ENCODE results near the gene TBCK. TPM values are rescaled to one million over a fixed set of nuclear protein-coding genes. Genes with fewer than 3 reads are reported as not detected.

The TBCK gene
- total RNA-seq, 1 experiment from 2014 or later: 25.5 TPM

- H3K36me3 ChIP-seq (ENCODE audit: insufficient read depth, low read length, poor library complexity, severe bottlenecking): no peaks in the 10 kb centered on the region
- TF ChIP-seq CTCF (conservative IDR thresholded peaks at IDR 0.05; ENCODE audit: low read depth, low read length) (no peak), EZH2 (IDR thresholded peaks at IDR 0.05; ENCODE audit: borderline replicate concordance, low read depth, low read length, poor library complexity, severe bottlenecking) (no peak)
- intact Hi-C loops (cut with micrococcal nuclease; ENCODE audit: unreplicated experiment): no loop called here
- H3K4me1 ChIP-seq (ENCODE audit: insufficient read depth, low read length, poor library complexity, severe bottlenecking): no peaks in the 10 kb centered on the region
- BruUV-seq (replicated peaks): no TSS peak
- ChIA-PET POLR2A (ENCODE audit: low non-redundant PET) (no interaction called here), CTCF (no interaction called here)
- H3K27ac ChIP-seq (ENCODE audit: low read depth, low read length, poor library complexity, severe bottlenecking): no peak overlapping the region
- H3K4me3 ChIP-seq (ENCODE audit: low read depth, low read length, poor library complexity, severe bottlenecking): no peak overlapping the region
- no peaks in the 10 kb centered on the region for H3K27me3 ChIP-seq (replicated peaks; ENCODE audit: insufficient read depth, low read depth, low read length, poor library complexity)
- no peaks in the 10 kb centered on the region for H3K9me3 ChIP-seq (ENCODE audit: low read depth, low read length, poor library complexity, severe bottlenecking)
- no peak for DNase-seq (ENCODE audit: low spot score)
Measured at GRCh38 chr4:106096454-106096853, 219.6 kb downstream of the TBCK start.

GRCh38 chr4:106095408-106095807, 220.6 kb downstream of the TBCK start:
- Histone ChIP-seq H3K27ac (ENCODE audit: low read depth, low read length, poor library complexity, severe bottlenecking) (no peak overlapping the region), H3K27me3 (replicated peaks; ENCODE audit: insufficient read depth, low read depth, low read length, poor library complexity) (no peaks in the 10 kb centered on the region), H3K4me1 (ENCODE audit: insufficient read depth, low read length, poor library complexity, severe bottlenecking) (no peaks in the 10 kb centered on the region), H3K9me3 (ENCODE audit: low read depth, low read length, poor library complexity, severe bottlenecking) (peaks cover 8% of the 10 kb centered on the region), H3K4me3 (ENCODE audit: low read depth, low read length, poor library complexity, severe bottlenecking) (no peak overlapping the region), H3K36me3 (ENCODE audit: insufficient read depth, low read length, poor library complexity, severe bottlenecking) (no peaks in the 10 kb centered on the region)
- no TSS peak for BruUV-seq (replicated peaks)
- TF ChIP-seq CTCF (conservative IDR thresholded peaks at IDR 0.05; ENCODE audit: low read depth, low read length) (no peak), EZH2 (IDR thresholded peaks at IDR 0.05; ENCODE audit: borderline replicate concordance, low read depth, low read length, poor library complexity, severe bottlenecking) (no peak)
- no peak for DNase-seq (ENCODE audit: low spot score)
- ChIA-PET CTCF (no interaction called here), POLR2A (ENCODE audit: low non-redundant PET) (no interaction called here)
- intact Hi-C loops (cut with micrococcal nuclease; ENCODE audit: unreplicated experiment): no loop called here

- peaks cover 10% of the 10 kb centered on the region for H3K9me3 ChIP-seq (ENCODE audit: low read depth, low read length, poor library complexity, severe bottlenecking)
- BruUV-seq (replicated peaks): no TSS peak
- DNase-seq (ENCODE audit: low spot score): no peak
- H3K36me3 ChIP-seq (ENCODE audit: insufficient read depth, low read length, poor library complexity, severe bottlenecking): no peaks in the 10 kb centered on the region
- intact Hi-C loops (cut with micrococcal nuclease; ENCODE audit: unreplicated experiment): no loop called here
- POLR2A ChIA-PET (ENCODE audit: low non-redundant PET): no interaction called here
- TF ChIP-seq CTCF (conservative IDR thresholded peaks at IDR 0.05; ENCODE audit: low read depth, low read length) (no peak), EZH2 (IDR thresholded peaks at IDR 0.05; ENCODE audit: borderline replicate concordance, low read depth, low read length, poor library complexity, severe bottlenecking) (no peak)
- no peak overlapping the region for H3K4me3 ChIP-seq (ENCODE audit: low read depth, low read length, poor library complexity, severe bottlenecking)
- no peaks in the 10 kb centered on the region for H3K4me1 ChIP-seq (ENCODE audit: insufficient read depth, low read length, poor library complexity, severe bottlenecking)
- CTCF ChIA-PET: no interaction called here
- no peak overlapping the region for H3K27ac ChIP-seq (ENCODE audit: low read depth, low read length, poor library complexity, severe bottlenecking)
- no peaks in the 10 kb centered on the region for H3K27me3 ChIP-seq (replicated peaks; ENCODE audit: insufficient read depth, low read depth, low read length, poor library complexity)
Measured at GRCh38 chr4:106092361-106093040, 223.5 kb downstream of the TBCK start.

All from A673 (cell line).